ENCODE results near the gene RHOT1. TPM values are rescaled to one million over a fixed set of nuclear protein-coding genes. Genes with fewer than 3 reads are reported as not detected.

The RHOT1 gene
- total RNA-seq, 6 experiments from 2014 or later, result 20.8 to 26.8 (median 23.6) TPM

DNA sequence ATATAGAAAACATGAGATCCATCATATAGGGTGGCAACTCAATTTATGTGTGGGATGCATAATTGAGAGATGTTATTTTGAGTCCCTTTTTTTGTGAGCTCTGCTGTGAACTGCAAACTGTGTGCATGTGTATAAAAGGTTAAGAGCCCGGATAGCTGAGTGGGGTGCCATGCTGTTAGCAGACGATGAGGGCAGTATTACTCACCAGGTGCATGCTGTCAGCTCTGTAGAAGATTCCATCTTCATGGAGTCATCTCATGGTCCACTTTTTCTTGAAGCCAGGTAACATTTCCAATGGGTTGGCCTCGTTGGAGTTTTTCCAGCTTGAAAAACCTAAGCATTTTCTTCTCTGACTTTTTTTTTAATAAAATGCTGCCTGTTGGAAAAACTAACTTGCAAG lies 80.3 kb downstream of the RHOT1 start:
- H3K27ac Mint-ChIP-seq, result no peak overlapping the region
- no peaks in the 10 kb centered on the region for H3K36me3 Mint-ChIP-seq (ENCODE audit: low read depth)
- no peak overlapping the region for H3K4me3 Mint-ChIP-seq
- H3K9me3 Mint-ChIP-seq, result no peaks in the 10 kb centered on the region
- no peak for DNase-seq
- peaks cover 9% of the 10 kb centered on the region for H3K4me1 Mint-ChIP-seq (ENCODE audit: low read depth)
- H3K27me3 Mint-ChIP-seq (ENCODE audit: insufficient read depth), result no peaks in the 10 kb centered on the region; the same call in 1 of the 2 replicates
- TF ChIP-seq, protein P1, sequence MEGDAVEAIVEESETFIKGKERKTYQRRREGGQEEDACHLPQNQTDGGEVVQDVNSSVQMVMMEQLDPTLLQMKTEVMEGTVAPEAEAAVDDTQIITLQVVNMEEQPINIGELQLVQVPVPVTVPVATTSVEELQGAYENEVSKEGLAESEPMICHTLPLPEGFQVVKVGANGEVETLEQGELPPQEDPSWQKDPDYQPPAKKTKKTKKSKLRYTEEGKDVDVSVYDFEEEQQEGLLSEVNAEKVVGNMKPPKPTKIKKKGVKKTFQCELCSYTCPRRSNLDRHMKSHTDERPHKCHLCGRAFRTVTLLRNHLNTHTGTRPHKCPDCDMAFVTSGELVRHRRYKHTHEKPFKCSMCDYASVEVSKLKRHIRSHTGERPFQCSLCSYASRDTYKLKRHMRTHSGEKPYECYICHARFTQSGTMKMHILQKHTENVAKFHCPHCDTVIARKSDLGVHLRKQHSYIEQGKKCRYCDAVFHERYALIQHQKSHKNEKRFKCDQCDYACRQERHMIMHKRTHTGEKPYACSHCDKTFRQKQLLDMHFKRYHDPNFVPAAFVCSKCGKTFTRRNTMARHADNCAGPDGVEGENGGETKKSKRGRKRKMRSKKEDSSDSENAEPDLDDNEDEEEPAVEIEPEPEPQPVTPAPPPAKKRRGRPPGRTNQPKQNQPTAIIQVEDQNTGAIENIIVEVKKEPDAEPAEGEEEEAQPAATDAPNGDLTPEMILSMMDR (IDR thresholded peaks at IDR 0.05), result no peak

DNA sequence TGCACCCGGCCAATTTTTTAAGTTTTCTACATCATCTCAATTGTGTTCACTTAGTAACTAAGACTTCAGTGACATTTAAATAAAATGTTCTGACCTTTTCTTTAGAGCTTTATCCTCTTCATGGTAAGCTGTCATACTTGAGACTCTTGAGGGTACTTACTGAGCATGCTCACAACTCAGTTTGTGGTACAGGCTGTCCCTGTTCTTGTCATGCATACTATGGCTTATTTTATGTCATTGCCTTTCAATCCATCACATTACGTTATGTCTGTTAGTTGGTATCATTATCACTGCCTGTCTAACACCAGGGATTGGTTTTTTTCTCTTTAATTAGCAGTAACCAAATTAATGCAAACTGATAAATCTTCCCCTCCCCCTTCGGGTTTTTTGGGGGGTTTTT lies 81.4 kb downstream of the RHOT1 start:
- Mint-ChIP-seq H3K27ac (no peak overlapping the region), H3K9me3 (no peaks in the 10 kb centered on the region), H3K27me3 (ENCODE audit: insufficient read depth) (no peaks in the 10 kb centered on the region; the same call in 1 of the 2 replicates), H3K4me3 (no peak overlapping the region), H3K36me3 (ENCODE audit: low read depth) (no peaks in the 10 kb centered on the region), H3K4me1 (ENCODE audit: low read depth) (peaks cover 9% of the 10 kb centered on the region)
- no peak for DNase-seq
- TF ChIP-seq, protein P1 (IDR thresholded peaks at IDR 0.05), result no peak

DNA sequence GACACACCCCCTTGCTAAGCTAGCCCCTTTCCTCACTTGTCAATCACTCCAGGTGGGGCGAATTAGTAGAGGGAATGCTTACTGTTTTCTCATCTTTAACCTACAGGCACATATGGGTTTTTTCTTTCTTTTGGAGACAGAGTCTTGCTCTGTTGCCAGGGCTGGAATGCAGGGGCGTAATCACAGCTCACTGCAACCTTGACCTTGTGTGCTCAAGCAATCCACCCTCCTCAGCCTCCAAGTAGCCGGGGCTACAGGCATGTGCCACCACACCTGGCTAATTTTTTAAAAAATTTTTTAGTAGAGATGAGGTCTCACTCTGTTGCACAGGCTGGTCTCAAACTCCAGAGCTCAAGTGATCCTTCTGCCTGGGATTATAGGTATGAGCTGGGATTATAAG lies 84.6 kb downstream of the RHOT1 start:
- peaks cover 9% of the 10 kb centered on the region for H3K4me1 Mint-ChIP-seq (ENCODE audit: low read depth)
- no peak overlapping the region for H3K27ac Mint-ChIP-seq
- H3K9me3 Mint-ChIP-seq, result no peaks in the 10 kb centered on the region
- H3K36me3 Mint-ChIP-seq (ENCODE audit: low read depth), result no peaks in the 10 kb centered on the region
- H3K4me3 Mint-ChIP-seq, result no peak overlapping the region
- H3K27me3 Mint-ChIP-seq (ENCODE audit: insufficient read depth), result no peaks in the 10 kb centered on the region
- TF ChIP-seq, protein P1 (IDR thresholded peaks at IDR 0.05), result no peak
- DNase-seq, result no peak

DNA sequence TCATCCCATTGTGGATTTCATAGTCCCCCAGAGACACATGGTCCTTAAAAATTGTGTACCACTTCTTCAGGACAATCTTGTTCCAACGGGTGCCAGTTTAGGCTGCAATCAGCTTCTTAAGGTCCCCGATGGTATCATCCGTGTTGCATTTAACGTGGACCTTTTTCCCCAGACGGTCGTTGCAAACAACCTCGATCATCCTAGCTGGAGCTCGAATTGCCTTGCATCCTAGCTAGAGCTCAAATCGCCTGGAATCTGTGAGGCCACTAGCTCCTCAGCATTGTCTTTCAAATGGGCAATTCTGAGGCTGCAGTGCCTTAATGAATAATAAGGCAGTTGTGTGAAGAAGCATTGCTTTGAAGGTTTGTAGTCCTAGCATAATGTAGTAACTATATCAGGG lies 85.6 kb downstream of the RHOT1 start:
- no peaks in the 10 kb centered on the region for H3K9me3 Mint-ChIP-seq
- H3K4me3 Mint-ChIP-seq, result no peak overlapping the region
- H3K36me3 Mint-ChIP-seq (ENCODE audit: low read depth), result no peaks in the 10 kb centered on the region
- no peak overlapping the region for H3K27ac Mint-ChIP-seq
- DNase-seq, result no peak
- TF ChIP-seq, protein P1 (IDR thresholded peaks at IDR 0.05), result no peak
- H3K4me1 Mint-ChIP-seq (ENCODE audit: low read depth), result peaks cover under 1% of the 10 kb centered on the region
- no peaks in the 10 kb centered on the region for H3K27me3 Mint-ChIP-seq (ENCODE audit: insufficient read depth)

DNA sequence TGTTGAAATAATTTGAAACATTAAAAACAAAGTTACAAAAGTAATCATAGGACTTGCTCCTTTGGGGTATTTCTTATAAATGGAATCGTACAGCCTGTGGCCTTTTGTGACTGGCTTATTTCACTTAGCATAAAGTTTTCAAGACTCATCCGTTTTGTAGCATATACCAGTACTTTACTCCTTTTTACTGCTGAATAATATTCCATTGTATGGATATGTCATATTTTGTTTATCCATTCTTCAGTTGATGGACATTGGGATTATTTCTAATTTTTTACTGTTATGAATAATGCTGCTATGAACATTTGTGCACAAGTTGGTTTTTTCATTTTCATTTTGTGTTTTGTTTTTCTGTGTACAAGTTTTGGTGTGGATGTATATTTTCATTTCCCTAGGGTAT lies 93.3 kb downstream of the RHOT1 start:
- TF ChIP-seq, protein P1 (IDR thresholded peaks at IDR 0.05), result no peak

DNA sequence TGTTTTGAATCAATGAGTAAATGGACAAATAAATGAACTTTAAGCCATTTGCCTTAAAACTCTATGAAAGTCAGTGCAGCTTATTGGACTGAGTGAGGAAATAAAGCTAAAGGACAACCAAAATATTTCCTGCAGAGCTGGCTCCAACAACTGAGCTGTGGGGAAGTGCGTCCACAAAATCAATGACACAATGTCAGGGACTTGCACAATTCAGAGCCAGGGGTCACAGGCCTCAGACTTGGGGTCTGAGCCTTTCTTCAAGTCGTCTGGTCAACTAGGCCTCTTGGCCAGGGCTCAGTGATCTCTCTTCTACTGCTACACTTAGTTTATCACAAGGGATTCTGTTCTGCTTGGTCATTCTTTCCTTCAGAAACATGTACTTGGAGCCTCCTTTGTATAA lies 97.2 kb downstream of the RHOT1 start:
- no peak overlapping the region for H3K27ac Mint-ChIP-seq
- DNase-seq, result no peak
- H3K36me3 Mint-ChIP-seq (ENCODE audit: low read depth), result no peaks in the 10 kb centered on the region
- TF ChIP-seq, protein P1 (IDR thresholded peaks at IDR 0.05), result no peak
- no peaks in the 10 kb centered on the region for H3K9me3 Mint-ChIP-seq
- H3K4me3 Mint-ChIP-seq, result no peak overlapping the region
- H3K4me1 Mint-ChIP-seq (ENCODE audit: low read depth), result no peaks in the 10 kb centered on the region
- peaks cover 2% of the 10 kb centered on the region; the same call in 1 of the 2 replicates for H3K27me3 Mint-ChIP-seq (ENCODE audit: insufficient read depth)

More for the DNA sequence above, 93.3 kb downstream of the RHOT1 start:
- Mint-ChIP-seq H3K4me1 (ENCODE audit: low read depth) (no peaks in the 10 kb centered on the region), H3K4me3 (no peak overlapping the region), H3K27ac (no peak overlapping the region), H3K27me3 (ENCODE audit: insufficient read depth) (no peaks in the 10 kb centered on the region; the same call in 1 of the 2 replicates), H3K9me3 (no peaks in the 10 kb centered on the region), H3K36me3 (ENCODE audit: low read depth) (no peaks in the 10 kb centered on the region)
- DNase-seq, result no peak
